ENCODE measurements around the gene CAMP. TPM values are rescaled to one million over a fixed set of nuclear protein-coding genes. Genes with fewer than 3 reads are reported as not detected.
A peak's percentile ranks its signal among the peaks of the same experiment; 100 is the strongest.

Gene CAMP
- 0.49 TPM for total RNA-seq
- polyA plus RNA-seq (ENCODE audit: insufficient read depth in 1 of 8, insufficient read length in 8 of 8, low replicate concordance in 1 of 8), result 1 to 10 TPM in 7 of 8 donors, under 1 TPM in 1; 0.71 to 2.3 (median 1.8) TPM
- long read RNA-seq, donor 1, result 0 reads
- long read RNA-seq, donor 2, partial matches to known transcripts, result 0 of 1 reads
- long read RNA-seq, donor 2, other reads (novel, unspliced or antisense), result 0 of 1 reads
- long read RNA-seq, donor 3, partial matches to known transcripts, result 0 of 4 reads
- long read RNA-seq, donor 3, other reads (novel, unspliced or antisense), result 0 of 4 reads
- long read RNA-seq, donor 4, result 0 reads
- long read RNA-seq, donor 5, transcript CAMP-201 (4 exons, 745 nt), result major isoform, 9 of 9 reads
- long read RNA-seq, donor 5, partial matches to known transcripts, result 0 of 9 reads
- long read RNA-seq, donor 5, other reads (novel, unspliced or antisense), result 0 of 9 reads
- long read RNA-seq, donor 6, partial matches to known transcripts, result 0 of 2 reads
- long read RNA-seq, donor 6, other reads (novel, unspliced or antisense), result 0 of 2 reads
- long read RNA-seq, donor 7, partial matches to known transcripts, result 0 of 3 reads
- long read RNA-seq, donor 7, other reads (novel, unspliced or antisense), result 0 of 3 reads
- long read RNA-seq, donor 8, result 0 reads
- long read RNA-seq, donor 9, transcript CAMP-201 (4 exons, 745 nt), result major isoform, 7 of 7 reads
- long read RNA-seq, donor 9, partial matches to known transcripts, result 0 of 7 reads
- long read RNA-seq, donor 9, other reads (novel, unspliced or antisense), result 0 of 7 reads
- long read RNA-seq, donor 10, result 0 reads
- long read RNA-seq, donor 11, result 0 reads

GRCh38 chr3:48222616-48223513 lies at the start of gene CAMP:
Gene CAMP, plus strand, starts transcription at chr3:48223495. Its CDS starts 17 bp downstream, at chr3:48223512.
- H3K4me3 ChIP-seq (ENCODE audit: low read length), result no peak within 1 kb of the TSS
- no peak within 1 kb of the TSS for H3K27ac ChIP-seq (ENCODE audit: low read length)
- H3K36me3 ChIP-seq (ENCODE audit: control insufficient read depth, insufficient read depth, low read length), result no peaks in the 10 kb centered on the region
- H3K4me1 ChIP-seq (ENCODE audit: control insufficient read depth, insufficient read depth, low read length), result no peaks in the 10 kb centered on the region
- 85% methylated on average over 4 of the region's 11 CpGs for WGBS (ENCODE audit: insufficient coverage)
- DNase-seq, result peak; percentile 51
- peaks cover 8% of the 10 kb centered on the region for H3K27me3 ChIP-seq (ENCODE audit: control insufficient read depth, insufficient read depth, low read length)
- H3K9me3 ChIP-seq (replicated peaks; ENCODE audit: control insufficient read depth, low read depth, low read length), result no peaks in the 10 kb centered on the region

- no peaks in the 10 kb centered on the region for H3K4me1 ChIP-seq (ENCODE audit: control insufficient read depth, insufficient read depth, low read length)
- H3K36me3 ChIP-seq (ENCODE audit: control insufficient read depth, insufficient read depth, low read length), result peaks cover 30% of the 10 kb centered on the region
- H3K4me3 ChIP-seq (ENCODE audit: low read length), result no peak overlapping the region
- no peaks in the 10 kb centered on the region for H3K9me3 ChIP-seq (replicated peaks; ENCODE audit: control insufficient read depth, low read depth, low read length)
- no peak overlapping the region for H3K27ac ChIP-seq (ENCODE audit: low read length)
- WGBS (ENCODE audit: insufficient coverage), result no CpG with 5 or more reads among the region's 2 CpGs
- DNase-seq, result no peak
- H3K27me3 ChIP-seq (ENCODE audit: control insufficient read depth, insufficient read depth, low read length), result no peaks in the 10 kb centered on the region
These were observed 45.2 kb upstream of the CAMP start for GRCh38 chr3:48178072-48178471.

GRCh38 chr3:48180021-48180420 lies 43.3 kb upstream of the CAMP start:
- H3K4me3 ChIP-seq (ENCODE audit: low read length), result no peak overlapping the region
- peaks cover 33% of the 10 kb centered on the region for H3K36me3 ChIP-seq (ENCODE audit: control insufficient read depth, insufficient read depth, low read length)
- WGBS (ENCODE audit: insufficient coverage), result no CpG with 5 or more reads among the region's 5 CpGs
- H3K9me3 ChIP-seq (replicated peaks; ENCODE audit: control insufficient read depth, low read depth, low read length), result no peaks in the 10 kb centered on the region
- DNase-seq, result no peak
- H3K4me1 ChIP-seq (ENCODE audit: control insufficient read depth, insufficient read depth, low read length), result no peaks in the 10 kb centered on the region
- H3K27ac ChIP-seq (ENCODE audit: low read length), result no peak overlapping the region
- H3K27me3 ChIP-seq (ENCODE audit: control insufficient read depth, insufficient read depth, low read length), result no peaks in the 10 kb centered on the region

GRCh38 chr3:48180531-48181253 lies 42.6 kb upstream of the CAMP start:
- no peak overlapping the region for H3K27ac ChIP-seq (ENCODE audit: low read length)
- H3K36me3 ChIP-seq (ENCODE audit: control insufficient read depth, insufficient read depth, low read length), result peaks cover 36% of the 10 kb centered on the region
- no CpG with 5 or more reads among the region's 5 CpGs for WGBS (ENCODE audit: insufficient coverage)

GRCh38 chr3:48184299-48184698 lies 39.0 kb upstream of the CAMP start:
- Histone ChIP-seq H3K9me3 (replicated peaks; ENCODE audit: control insufficient read depth, low read depth, low read length) (no peaks in the 10 kb centered on the region), H3K27ac (ENCODE audit: low read length) (no peak overlapping the region), H3K36me3 (ENCODE audit: control insufficient read depth, insufficient read depth, low read length) (peaks cover 32% of the 10 kb centered on the region), H3K4me3 (ENCODE audit: low read length) (no peak overlapping the region), H3K4me1 (ENCODE audit: control insufficient read depth, insufficient read depth, low read length) (peaks cover 15% of the 10 kb centered on the region), H3K27me3 (ENCODE audit: control insufficient read depth, insufficient read depth, low read length) (no peaks in the 10 kb centered on the region)
- no peak for DNase-seq
- WGBS (ENCODE audit: insufficient coverage), result no CpG with 5 or more reads among the region's 2 CpGs

More at GRCh38 chr3:48180531-48181253, 42.6 kb upstream of the CAMP start:
- DNase-seq, result no peak
- no peaks in the 10 kb centered on the region for H3K27me3 ChIP-seq (ENCODE audit: control insufficient read depth, insufficient read depth, low read length)
- H3K4me3 ChIP-seq (ENCODE audit: low read length), result no peak overlapping the region
- no peaks in the 10 kb centered on the region for H3K9me3 ChIP-seq (replicated peaks; ENCODE audit: control insufficient read depth, low read depth, low read length)
- no peaks in the 10 kb centered on the region for H3K4me1 ChIP-seq (ENCODE audit: control insufficient read depth, insufficient read depth, low read length)

- H3K9me3 ChIP-seq (replicated peaks; ENCODE audit: control insufficient read depth, low read depth, low read length), result no peaks in the 10 kb centered on the region
- H3K4me1 ChIP-seq (ENCODE audit: control insufficient read depth, insufficient read depth, low read length), result peaks cover 15% of the 10 kb centered on the region
- 100% methylated on average over 1 of the region's 4 CpGs for WGBS (ENCODE audit: insufficient coverage)
- H3K27me3 ChIP-seq (ENCODE audit: control insufficient read depth, insufficient read depth, low read length), result no peaks in the 10 kb centered on the region
- no peak overlapping the region for H3K4me3 ChIP-seq (ENCODE audit: low read length)
- DNase-seq, result no peak
- H3K36me3 ChIP-seq (ENCODE audit: control insufficient read depth, insufficient read depth, low read length), result peaks cover 27% of the 10 kb centered on the region
- H3K27ac ChIP-seq (ENCODE audit: low read length), result no peak overlapping the region
These were observed 38.2 kb upstream of the CAMP start for GRCh38 chr3:48185129-48185528.

GRCh38 chr3:48186631-48187300 lies 36.5 kb upstream of the CAMP start:
- Histone ChIP-seq H3K36me3 (ENCODE audit: control insufficient read depth, insufficient read depth, low read length) (peaks cover 21% of the 10 kb centered on the region), H3K9me3 (replicated peaks; ENCODE audit: control insufficient read depth, low read depth, low read length) (no peaks in the 10 kb centered on the region), H3K27ac (ENCODE audit: low read length) (no peak overlapping the region), H3K4me1 (ENCODE audit: control insufficient read depth, insufficient read depth, low read length) (peaks cover 15% of the 10 kb centered on the region), H3K4me3 (ENCODE audit: low read length) (peak overlapping the region; percentile 69), H3K27me3 (ENCODE audit: control insufficient read depth, insufficient read depth, low read length) (no peaks in the 10 kb centered on the region)
- 4% methylated on average over 6 of the region's 7 CpGs for WGBS (ENCODE audit: insufficient coverage)
- DNase-seq, result peak; percentile 16

- H3K27ac ChIP-seq (ENCODE audit: low read length), result no peak overlapping the region
These were observed 36.1 kb upstream of the CAMP start for GRCh38 chr3:48187301-48187578.

GRCh38 chr3:48187579-48188265 lies 35.6 kb upstream of the CAMP start:
- Histone ChIP-seq H3K36me3 (ENCODE audit: control insufficient read depth, insufficient read depth, low read length) (peaks cover 13% of the 10 kb centered on the region), H3K27me3 (ENCODE audit: control insufficient read depth, insufficient read depth, low read length) (no peaks in the 10 kb centered on the region), H3K4me1 (ENCODE audit: control insufficient read depth, insufficient read depth, low read length) (peaks cover 15% of the 10 kb centered on the region), H3K27ac (ENCODE audit: low read length) (peak overlapping the region; percentile 84), H3K4me3 (ENCODE audit: low read length) (peak overlapping the region; percentile 88), H3K9me3 (replicated peaks; ENCODE audit: control insufficient read depth, low read depth, low read length) (no peaks in the 10 kb centered on the region)
- WGBS (ENCODE audit: insufficient coverage), result under 1% methylated on average over 84 of the region's 87 CpGs
- DNase-seq, result peak; percentile 22

More at GRCh38 chr3:48187301-48187578, 36.1 kb upstream of the CAMP start:
- Histone ChIP-seq H3K36me3 (ENCODE audit: control insufficient read depth, insufficient read depth, low read length) (peaks cover 18% of the 10 kb centered on the region), H3K27me3 (ENCODE audit: control insufficient read depth, insufficient read depth, low read length) (no peaks in the 10 kb centered on the region), H3K4me3 (ENCODE audit: low read length) (peak overlapping the region; percentile 69), H3K9me3 (replicated peaks; ENCODE audit: control insufficient read depth, low read depth, low read length) (no peaks in the 10 kb centered on the region), H3K4me1 (ENCODE audit: control insufficient read depth, insufficient read depth, low read length) (peaks cover 15% of the 10 kb centered on the region)
- WGBS (ENCODE audit: insufficient coverage), result 2% methylated on average over 6 of the region's 8 CpGs
- no peak for DNase-seq
